Activated CD4-positive, alpha-beta T cell treated with anti-CD3 and anti-CD28 coated beads, Interleukin-2, amount 50 U/mL, for 48 hours (primary cell): ENCODE results near the gene CDK5R1.
A peak's percentile ranks its signal among the peaks of the same experiment; 100 is the strongest.

Experiments used
- DNase-seq, 2 experiments: peaks; one replicate each; pipeline ENCODE4 v3.0.0-alpha.2; 2020

The CDK5R1 gene

DNA sequence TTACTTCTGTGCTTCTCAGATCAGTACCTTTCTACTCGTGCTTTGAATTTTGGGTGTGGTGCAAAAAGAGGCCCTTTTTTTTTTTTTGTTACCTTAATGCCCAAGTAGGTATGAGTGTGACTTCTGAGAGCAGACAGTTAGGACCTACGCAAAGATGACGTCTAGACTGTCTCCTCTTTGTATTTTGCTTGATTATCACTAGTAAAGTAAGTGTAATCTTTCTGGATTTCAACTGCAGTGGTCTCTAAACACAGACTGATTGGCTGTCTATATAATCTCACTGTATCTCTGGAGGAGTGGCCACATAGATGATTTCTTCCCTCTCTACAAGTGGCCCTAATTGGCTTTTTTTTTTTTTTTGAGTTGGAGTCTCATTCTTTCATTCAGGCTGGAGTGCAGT, 11.5 kb upstream of the CDK5R1 start:
- no peak for DNase-seq

DNA sequence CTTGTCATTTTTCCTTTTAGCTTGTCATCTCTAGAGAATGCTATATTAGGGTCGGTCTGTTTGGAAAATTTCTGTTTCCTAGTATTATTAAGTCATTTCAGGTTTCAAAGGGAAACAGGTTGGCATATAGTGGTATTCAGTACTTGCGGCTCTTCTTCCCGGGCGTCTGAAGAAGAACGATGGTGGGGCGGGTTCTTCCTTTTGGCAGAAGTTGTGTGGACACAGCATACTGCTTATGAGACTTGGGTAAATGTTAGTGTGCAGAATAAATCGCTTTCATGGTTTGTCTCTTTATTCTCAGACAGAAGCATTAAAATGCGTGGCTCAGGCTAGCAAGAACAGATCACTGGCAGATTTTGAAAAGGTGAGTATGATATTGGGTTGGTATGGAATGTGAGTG, 9.6 kb upstream of the CDK5R1 start:
- DNase-seq = no peak

DNA sequence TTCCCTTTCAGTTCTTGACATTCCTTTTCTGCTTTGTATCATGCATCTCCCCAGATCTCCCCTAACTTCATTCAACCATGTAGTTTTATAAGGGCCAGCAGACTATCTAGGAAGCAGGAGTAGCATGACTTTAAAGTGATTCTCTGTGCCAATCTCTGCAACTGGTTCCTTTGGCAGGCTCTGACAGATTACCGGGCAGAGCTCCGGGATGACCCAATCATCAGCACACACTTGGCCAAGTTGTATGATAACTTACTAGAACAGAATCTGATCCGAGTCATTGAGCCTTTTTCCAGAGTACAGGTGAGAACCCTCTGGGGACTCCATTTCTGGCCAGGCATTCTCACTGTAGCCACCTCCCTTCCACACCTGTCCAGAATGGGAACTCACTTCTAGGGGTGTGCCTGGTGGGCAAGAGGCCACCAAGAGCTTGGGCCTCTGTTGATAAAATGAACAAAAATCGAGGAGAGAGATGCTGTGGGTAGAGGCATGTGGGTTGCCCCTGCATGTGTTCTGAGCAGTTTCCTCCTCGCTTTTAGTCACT, 7.6 kb upstream of the CDK5R1 start:
- DNase-seq = no peak

DNA sequence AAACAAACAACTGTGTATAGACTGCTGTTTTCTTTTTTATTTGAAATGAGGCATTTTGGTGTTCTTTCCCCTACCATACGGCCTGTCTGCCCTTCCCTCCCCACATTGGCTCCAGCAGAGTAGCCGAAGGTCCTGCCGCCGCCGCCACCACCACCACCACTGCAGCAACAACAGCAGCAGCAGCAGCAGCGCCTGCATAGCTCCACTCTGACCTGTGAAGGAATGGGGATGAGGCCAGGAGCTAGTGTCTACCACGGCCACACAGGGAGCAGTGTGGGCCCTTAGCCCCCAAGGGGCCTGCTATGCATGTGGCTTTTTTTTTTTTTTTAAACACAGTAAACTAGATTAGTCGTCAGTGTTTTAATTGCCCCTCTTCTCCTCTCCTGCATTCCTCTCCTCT, 5.6 kb upstream of the CDK5R1 start:
- DNase-seq = no peak

DNA sequence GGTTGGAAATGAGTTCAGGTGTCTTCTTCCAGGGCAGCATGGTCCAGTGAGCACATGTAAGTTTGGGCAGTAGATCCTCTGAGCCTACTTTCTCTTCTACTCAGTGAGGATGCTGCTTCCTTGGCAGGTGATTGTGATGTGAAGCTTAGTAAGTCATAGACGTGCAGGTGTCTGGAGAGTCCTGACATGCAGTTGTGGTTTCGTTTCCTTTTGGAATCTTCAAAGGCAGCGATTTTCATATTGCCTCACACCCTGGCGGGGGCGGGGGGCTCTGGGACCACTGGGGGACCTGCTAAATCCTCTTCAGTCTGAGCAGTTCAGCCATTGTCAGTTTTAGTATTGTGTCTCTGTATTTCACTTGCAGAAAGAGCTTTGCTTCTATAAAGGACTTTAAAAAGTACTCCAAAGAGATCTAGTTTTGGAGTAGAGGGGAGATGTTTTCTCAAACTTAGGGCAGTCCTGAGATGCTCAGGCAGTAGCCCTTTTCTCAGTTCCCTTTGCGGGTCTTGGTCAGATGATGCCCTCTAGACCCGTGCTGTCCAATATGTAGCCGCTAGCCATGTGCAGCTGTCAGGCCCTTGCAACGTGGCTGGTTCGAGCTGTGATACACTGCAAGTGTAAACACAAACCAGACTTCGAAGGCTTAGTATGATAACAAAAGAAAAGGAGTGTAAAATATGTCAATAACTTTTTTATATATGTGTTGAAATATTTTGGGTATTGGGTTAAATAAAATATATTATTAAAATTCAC, 4.0 kb upstream of the CDK5R1 start:
- DNase-seq = no peak

DNA sequence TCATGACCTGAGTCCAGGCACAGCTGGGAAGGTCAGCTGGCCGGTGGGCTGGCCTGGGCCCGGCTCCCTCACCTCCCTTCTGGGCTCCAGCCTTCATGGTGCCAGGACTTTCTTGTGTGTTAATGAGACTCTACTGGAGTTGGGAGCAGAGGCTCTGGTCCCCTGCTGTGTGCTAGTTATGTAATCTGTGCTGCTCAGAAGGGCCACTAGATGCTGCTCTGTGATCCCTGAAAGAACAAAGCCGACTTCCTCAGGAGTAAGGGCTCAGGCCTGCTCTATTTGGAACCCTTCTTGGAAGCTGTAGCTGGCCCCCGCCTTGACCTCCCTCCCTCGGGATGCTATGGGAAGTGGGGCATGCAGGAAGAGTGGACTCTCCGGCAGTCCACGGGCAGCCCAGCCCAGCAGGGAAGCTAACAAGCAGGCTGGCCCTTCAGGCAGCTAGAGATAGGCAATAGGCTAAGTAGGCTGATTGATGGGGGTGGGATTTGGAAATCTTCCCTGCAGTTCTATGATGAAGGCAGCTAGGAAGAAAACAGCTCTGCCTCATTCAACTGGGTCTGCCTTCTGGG, 3.3 kb upstream of the CDK5R1 start:
- peak; percentile 20 to 27 for DNase-seq

DNA sequence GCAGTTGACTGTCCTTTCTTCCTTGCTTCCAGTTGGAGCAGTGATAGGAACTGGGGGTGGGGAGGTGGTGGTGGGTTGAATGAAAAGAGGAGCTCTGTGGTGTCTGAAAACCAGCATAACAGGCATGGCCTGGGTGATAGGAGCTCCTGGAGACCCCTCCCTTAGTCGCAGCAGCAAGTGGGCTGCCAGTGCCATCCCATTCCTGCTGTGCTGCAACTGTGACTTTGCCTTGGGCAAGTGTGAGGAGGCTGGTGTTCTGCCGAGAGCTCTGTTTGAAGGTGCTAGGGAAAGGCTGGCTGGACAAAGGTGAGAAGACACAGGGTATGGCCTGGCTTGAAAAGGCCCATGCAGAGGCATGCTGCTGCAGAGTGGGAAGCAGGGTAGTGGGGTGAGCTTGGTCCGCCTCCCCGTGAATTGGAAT, 2.7 kb upstream of the CDK5R1 start:
- DNase-seq = no peak

DNA sequence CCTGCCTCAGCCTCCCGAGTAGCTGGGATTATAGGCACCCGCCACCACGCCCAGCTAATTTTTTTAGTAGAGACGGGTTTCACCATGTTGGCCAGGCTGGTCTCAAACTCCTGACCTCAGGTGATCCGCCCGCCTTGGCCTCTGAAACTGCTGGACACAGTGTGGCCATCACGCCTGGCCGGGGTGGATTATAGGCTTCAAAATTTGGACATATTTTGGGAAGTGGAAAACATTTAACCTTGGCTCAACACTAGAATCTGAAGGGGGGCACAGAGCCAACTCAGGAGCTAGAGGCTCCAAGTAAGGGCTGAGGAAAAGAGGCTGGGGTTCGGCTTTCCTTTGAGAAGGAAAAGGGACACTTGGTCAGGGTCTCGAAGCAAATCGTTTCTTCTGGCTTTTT, 2.2 kb upstream of the CDK5R1 start:
- no peak for DNase-seq

DNA sequence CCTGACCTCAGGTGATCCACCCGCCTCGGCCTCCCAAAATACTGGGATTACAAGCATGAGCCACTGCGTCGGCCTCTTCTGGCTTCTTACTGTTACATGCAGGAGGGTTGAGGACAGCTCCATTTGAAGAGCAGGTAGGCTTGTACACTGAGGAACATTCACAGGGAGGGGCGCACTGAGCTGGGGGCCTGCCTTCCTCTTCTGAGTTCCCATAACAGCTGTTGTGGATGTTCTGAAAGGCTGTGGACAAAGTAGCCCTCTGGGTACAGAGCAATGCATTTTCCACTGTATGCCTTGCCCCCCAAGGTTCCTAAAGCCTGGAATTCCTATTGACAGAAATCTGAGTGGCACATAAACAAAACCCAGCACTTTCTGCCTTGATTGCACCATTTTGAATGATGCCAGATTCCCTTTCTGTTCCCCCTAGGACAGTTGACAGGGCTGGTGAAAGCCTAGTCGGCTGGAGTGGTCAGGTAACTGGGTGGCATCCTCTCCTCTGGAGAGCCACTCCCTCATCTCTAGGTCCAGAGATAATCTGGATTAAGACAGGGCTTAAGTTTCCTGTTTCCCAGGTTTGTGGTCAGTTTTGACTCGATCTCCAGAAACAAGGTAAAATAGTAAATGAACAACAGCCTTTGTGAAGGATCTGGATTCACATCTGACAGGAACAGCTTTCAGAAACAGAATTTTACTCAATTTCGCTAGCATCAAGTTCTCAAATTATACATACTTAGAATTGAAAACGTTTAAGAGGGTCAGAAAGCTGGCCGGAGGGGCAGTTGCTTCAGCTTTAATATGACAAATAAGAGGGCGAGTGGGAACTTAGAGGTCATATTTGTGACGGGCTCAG, 1.3 kb upstream of the CDK5R1 start:
- DNase-seq = no peak

DNA sequence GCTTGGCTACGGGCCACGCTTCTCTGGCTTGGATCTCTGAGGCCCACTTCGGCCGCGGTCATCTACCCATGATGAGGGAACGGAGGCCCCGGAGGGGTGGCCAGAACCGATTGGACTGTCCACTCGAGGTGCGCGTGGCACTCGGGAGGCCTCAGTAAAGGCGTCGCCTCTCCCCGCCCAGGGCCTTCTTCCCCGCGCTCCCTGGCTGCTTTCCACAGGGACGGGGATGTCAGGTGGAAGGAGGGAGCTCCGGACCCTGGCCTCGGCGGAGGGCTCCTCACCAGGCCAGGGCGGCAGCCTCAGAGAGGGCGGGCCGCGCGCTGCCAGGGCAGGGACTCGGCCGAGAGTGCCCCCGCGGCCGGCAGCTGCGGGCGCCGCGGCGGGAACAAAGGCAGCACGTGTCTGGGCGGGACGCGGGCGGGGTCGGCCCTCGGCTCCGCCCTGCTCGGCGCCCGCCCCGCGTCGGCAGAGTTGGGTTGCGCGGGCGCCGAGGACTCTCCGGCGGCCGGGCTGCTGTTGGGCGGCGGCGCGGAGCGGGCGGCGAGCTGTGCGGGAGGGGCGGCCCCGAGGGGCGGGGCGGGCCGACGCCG, 587 bp upstream of the CDK5R1 start:
- peak; percentile 67 to 69 for DNase-seq

DNA sequence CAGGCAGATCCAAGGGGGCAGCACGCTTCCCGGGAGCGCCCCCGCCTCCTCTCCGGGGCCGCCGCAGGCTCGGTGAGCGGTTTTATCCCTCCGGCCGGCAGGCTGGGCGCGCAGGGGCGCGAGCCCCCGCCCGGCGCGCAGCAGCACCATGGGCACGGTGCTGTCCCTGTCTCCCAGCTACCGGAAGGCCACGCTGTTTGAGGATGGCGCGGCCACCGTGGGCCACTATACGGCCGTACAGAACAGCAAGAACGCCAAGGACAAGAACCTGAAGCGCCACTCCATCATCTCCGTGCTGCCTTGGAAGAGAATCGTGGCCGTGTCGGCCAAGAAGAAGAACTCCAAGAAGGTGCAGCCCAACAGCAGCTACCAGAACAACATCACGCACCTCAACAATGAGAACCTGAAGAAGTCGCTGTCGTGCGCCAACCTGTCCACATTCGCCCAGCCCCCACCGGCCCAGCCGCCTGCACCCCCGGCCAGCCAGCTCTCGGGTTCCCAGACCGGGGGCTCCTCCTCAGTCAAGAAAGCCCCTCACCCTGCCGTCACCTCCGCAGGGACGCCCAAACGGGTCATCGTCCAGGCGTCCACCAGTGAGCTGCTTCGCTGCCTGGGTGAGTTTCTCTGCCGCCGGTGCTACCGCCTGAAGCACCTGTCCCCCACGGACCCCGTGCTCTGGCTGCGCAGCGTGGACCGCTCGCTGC, 832 bp downstream of the CDK5R1 start:
- DNase-seq = peak; percentile 46 to 54

DNA sequence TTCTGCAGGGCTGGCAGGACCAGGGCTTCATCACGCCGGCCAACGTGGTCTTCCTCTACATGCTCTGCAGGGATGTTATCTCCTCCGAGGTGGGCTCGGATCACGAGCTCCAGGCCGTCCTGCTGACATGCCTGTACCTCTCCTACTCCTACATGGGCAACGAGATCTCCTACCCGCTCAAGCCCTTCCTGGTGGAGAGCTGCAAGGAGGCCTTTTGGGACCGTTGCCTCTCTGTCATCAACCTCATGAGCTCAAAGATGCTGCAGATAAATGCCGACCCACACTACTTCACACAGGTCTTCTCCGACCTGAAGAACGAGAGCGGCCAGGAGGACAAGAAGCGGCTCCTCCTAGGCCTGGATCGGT, 1.4 kb downstream of the CDK5R1 start:
- no peak for DNase-seq

DNA sequence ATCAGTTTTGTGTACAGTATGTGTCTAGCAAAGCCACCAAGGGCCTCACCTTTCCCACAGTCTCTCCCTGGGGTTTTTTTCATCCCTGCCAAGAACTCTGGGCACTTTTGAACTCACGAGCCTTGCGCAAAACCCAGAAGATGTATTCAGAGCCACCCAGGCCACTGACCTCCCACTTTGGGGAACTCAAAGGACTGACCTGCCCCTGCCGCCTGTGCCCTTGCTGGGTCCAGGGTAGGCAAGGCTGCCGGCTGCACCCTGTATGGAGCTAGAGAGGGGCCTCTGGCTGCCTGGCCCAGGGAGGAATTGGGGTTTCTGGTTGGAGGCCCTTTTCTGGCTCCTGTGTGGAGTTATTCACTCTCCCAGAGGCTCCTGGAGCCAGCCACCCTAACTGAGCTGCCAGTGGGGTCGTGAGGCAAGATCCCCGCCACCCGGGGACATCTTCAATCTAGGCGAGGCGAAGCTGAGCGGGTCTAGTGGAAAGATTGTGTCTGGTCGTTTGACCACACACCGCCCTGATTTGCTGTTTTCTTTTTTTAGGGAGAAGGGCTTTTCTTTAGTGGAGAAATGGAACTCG, 1.9 kb downstream of the CDK5R1 start:
- no peak for DNase-seq

DNA sequence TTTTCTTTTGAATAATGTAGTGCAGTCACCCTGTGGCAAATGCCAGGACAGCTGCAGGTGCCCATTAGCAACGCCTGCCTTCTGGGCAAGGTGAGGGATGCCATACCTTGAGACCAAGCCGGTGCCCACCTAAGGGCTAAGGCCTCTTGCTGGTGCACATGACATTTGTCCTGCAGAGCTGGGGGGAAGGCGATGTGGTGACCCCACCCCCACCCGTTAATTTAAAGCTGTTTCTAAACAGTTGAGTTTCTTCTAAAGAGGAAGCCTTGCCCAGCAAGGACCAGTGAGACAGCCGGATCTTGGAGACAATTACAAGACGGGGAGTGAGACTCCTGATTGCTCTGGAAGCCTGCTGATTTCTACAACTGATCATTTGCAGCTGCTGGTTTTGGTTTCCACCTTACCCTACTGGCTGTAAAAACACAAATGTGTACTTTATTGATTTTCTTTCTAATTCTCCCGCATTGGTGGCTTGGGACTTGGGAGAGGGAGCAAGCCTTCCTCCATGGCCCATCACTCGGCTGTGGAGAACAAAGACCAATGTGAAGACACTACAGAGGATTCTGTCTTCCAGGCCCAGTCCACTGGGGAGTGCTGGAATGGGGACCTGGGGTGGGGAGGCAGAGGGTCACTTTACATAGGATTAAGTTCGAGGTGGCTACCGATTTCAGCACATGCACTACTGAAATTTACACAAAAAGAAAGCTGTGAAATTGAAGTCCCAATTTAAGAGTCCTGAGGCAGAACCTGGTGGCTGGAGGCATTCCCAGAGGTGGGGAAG, 2.7 kb downstream of the CDK5R1 start:
- no peak for DNase-seq

DNA sequence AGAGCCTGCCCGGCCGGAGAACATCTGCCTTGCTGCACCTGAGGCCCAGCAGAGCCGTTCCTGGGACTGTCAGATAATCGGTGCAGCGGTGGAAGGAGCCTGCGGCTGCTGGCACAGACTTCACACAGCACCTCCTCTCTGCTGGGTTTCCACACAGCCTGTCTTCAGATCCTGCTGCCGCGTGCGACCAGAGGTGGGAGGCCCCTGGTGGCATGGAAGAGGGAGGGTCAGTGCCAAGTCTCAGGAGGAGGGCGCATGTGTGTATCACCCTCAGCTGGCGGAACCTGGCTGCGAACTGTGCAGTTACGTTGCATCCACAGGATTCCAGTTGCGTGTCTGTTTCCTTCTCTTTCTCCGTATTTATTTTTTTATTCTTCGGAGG, 3.3 kb downstream of the CDK5R1 start:
- DNase-seq = peak; percentile 39 to 50

DNA sequence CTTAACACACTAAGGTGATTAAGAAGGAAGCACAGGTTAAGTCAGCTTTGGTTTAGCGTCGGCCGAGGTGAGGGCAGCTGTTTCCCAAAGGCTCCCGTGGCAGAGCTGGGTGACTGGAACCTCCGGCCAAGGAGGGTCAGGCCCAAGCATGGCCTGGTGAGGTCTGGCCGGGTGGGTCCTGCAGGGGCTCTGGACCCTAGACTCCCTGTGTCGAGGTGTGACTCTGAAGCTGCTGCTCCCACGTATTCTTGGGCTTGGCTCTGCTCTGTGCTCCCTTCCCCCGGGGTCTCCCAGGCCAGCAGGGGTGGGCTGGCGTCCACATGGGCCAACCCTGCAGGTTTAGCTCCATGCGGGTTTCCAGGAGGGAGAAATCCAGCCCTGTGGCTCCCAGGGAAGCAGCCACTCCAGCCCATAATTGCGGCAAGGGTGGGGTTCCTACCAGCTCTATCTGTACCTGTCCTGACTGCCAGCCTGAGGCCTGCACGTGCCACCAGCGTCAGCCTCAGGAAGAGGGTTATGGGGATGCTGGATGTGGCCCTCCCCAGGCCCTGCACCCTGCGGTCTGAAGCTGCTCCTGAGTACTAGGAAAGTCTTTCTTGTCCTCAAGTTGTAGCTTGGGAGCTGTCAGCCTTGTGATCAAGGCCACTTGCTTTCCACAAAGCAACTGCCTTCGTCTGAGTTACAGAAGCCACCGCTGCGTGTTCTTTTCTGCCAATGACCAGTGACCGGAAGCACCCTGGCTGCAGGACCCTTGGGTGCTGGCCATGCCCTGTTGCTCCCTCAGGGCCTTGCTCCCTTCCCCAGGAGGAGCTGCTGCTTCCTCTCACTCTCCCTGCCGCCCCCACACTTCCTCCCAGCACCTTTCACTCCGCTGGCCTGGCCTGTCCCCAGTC, 4.8 kb downstream of the CDK5R1 start:
- DNase-seq = peak; percentile 56 to 64

DNA sequence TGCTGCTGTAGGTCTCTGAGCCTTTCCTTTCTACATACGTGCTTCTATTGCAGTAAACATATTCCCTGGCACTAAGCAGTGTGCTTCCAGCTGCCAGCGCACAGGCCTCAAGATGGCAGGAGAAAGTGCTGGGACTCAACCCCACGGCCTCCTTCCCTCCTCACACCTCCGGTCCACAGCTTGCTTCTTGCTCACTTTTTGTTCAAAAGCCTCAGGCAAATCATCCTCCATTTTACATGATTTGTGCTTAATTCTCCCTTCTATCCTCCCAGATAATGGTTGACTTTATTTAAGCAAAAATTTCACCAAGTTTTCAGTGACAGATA, 5.4 kb downstream of the CDK5R1 start:
- no peak for DNase-seq

DNA sequence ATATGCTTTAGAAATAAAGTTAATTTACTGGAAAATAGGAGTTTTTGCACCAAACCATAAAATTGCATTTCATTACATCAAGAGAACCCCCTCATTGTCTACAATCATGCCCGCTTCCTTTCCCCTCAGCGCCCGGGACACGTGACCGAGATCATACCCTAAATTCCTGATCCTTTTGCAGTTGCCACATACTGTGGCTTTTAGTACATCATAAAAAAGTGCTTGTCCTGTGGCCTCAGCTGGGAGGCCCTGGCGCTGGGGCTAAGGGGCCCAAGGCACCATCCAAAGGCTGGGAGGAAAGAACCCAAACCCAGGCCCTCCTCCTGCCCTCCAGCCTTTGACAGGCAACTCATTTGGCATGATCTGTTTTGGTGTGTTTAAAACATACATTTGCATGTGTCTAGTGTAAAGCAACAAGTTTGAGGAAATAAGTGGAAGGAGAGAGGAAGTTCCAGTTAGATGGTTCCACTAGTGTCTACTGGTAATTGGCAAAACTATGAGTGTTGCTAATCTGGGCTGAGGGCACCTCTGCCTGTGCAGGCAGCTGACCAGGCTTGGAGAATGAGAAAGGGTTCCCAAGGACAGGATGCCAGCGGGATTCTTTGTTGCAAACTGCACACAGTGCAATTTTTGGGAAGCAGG, 6.0 kb downstream of the CDK5R1 start:
- DNase-seq = no peak

DNA sequence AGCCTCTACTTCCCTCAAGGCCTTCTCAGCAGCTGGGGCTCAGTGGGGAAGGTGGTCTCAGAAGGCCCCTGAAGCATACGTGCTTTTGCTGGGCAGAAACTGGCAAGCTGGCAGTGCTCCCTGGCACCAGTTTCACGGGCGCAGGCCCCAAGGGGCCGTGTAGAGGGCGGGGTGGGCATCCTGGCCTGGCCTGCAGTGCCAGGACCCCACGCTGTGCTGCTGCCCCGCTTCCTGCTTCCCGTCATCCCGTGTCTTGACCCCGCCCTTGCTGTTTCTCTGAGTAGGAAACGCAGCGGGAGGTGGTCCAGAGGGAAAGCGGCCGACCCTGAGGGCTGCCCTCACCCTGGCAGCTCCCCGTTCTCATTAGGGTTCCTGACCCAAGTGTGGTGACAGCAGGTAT, 6.8 kb downstream of the CDK5R1 start:
- no peak for DNase-seq

DNA sequence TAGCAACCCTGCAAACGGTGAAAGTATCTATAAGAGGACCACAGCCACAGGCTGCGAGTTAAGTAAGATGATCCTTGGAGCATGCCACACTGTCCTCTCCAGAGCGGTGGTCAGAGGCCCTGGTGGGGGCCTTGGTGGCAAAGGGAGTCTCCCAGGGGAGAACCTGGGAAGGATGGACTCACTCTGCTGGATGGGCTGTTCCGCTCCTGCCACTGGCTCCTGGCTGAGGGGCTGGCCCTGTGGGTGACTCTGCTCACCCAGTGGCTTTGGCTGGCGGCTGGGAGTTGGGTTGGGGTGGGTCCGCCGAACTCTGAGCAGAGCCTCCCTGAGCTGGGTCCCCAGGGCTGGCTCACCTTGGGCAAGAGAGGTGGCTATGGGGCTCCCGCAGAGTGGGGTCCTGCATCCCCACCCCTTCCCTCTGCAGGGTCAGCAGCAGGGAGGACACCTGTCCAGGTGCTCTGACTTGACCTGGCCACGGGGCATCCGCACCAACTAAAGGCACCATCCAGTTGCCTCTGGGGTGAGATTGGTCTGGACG, 7.3 kb downstream of the CDK5R1 start:
- DNase-seq = no peak
